Esophagus muscularis mucosa (tissue), 3 donors: ENCODE results near the gene PER2.
"Not testable (repeated sequence)": the region's sequence is repeated elsewhere in the genome, so short reads cannot be mapped to it uniquely, and the experiment has no call there.

ENCODE experiments used
- CTCF ChIP-seq, 3 experiments: fragments of 200-600 bp in 2 of 3; fragments of 450-650 bp in 1 of 3; sonication (generic) in 2 of 3; IDR thresholded peaks; one replicate each; pipeline ENCODE4 v1.5.1; 2017 to 2019; ENCODE audit warnings: antibody characterized with exemption in 3 of 3, mild to moderate bottlenecking in 2 of 3, moderate library complexity in 1 of 3
- POLR2A ChIP-seq: fragments of 450-650 bp; IDR thresholded peaks from one replicate; pipeline ENCODE4 v1.6.1; 2017; ENCODE audit warnings: antibody characterized with exemption, moderate library complexity, mild to moderate bottlenecking, low read depth

GRCh38 chr2:238335591-238335990 is 47.2 kb upstream of the PER2 start:
- not testable (repeated sequence) for TF ChIP-seq POLR2A; CTCF (IDR thresholded peaks at IDR 0.05)
